PC-9 (cell line): Measurements from ENCODE around the gene ASB16. TPM values are rescaled to one million over a fixed set of nuclear protein-coding genes. Genes with fewer than 3 reads are reported as not detected.

ENCODE experiments used
- BruUV-seq: library from RNA; stranded (reverse); fragments of 400-500 nt; replicated peaks from 2 replicates; lab custom pipeline; 2021; lab: Mats Ljungman, UMichigan
- CTCF ChIA-PET: fragments of 300-600 bp; sonication (Branson Sonifier 250); formaldehyde crosslinking; loops from one replicate; lab custom pipeline; 2022; ENCODE audit warnings: antibody characterized with exemption; lab: Charles Lee
- POLR2A ChIA-PET: fragments of 300-600 bp; sonication (Branson Sonifier 250); formaldehyde crosslinking; loops from one replicate; lab custom pipeline; 2022; ENCODE audit warnings: antibody characterized with exemption; ENCODE audit not compliant: unreplicated experiment; lab: Charles Lee
- DNase-seq, 2 experiments: peaks; one replicate each; pipeline versions ENCODE4 v3.0.0 to v3.0.0-alpha.2; 2015 to 2022; ENCODE audit warnings: mixed read lengths in 1 of 2
- H2AFZ ChIP-seq: fragments of 200-600 bp; sonication (generic); 2 replicates; pipeline ENCODE4 v1.8.1; 2017; ENCODE audit warnings: antibody characterized with exemption
- H3F3A ChIP-seq: fragments of 200-600 bp; sonication (generic); 2 replicates; pipeline ENCODE4 v1.8.1; 2017; ENCODE audit warnings: antibody characterized with exemption, mild to moderate bottlenecking, low read depth; ENCODE audit not compliant: insufficient read depth
- H3K27ac ChIP-seq: fragments of 200-600 bp; sonication (generic); 2 replicates; pipeline ENCODE4 v1.6.1; 2016; ENCODE audit warnings: mixed run types
- H3K27me3 ChIP-seq: fragments of 200-600 bp; sonication (generic); 2 replicates; pipeline ENCODE4 v1.6.1; 2016; ENCODE audit warnings: low read depth, mixed run types; ENCODE audit not compliant: insufficient read depth
- H3K36me3 ChIP-seq: fragments of 200-600 bp; sonication (generic); 2 replicates; pipeline ENCODE4 v1.6.1; 2016; ENCODE audit warnings: low read depth, mixed run types
- H3K4me1 ChIP-seq: fragments of 200-600 bp; sonication (generic); replicated peaks from 2 replicates; pipeline ENCODE4 v1.6.1; 2016; ENCODE audit warnings: mixed run types; ENCODE audit not compliant: insufficient read depth
- H3K4me2 ChIP-seq: fragments of 200-600 bp; sonication (generic); 2 replicates; pipeline ENCODE4 v1.6.1; 2017; ENCODE audit warnings: mixed run types
- H3K4me3 ChIP-seq: fragments of 200-600 bp; sonication (generic); 2 replicates; pipeline ENCODE4 v1.6.1; 2016; ENCODE audit warnings: mixed run types
- H3K79me2 ChIP-seq: fragments of 200-600 bp; sonication (generic); 2 replicates; pipeline ENCODE4 v1.6.1; 2017; ENCODE audit warnings: low read depth, mixed run types
- H3K9me2 ChIP-seq: fragments of 200-600 bp; sonication (generic); 2 replicates; pipeline ENCODE4 v1.8.1; 2017; ENCODE audit warnings: mild to moderate bottlenecking; ENCODE audit not compliant: insufficient read depth
- H3K9me3 ChIP-seq: fragments of 200-600 bp; sonication (generic); 2 replicates; pipeline ENCODE4 v1.8.1; 2016; ENCODE audit warnings: low read depth; ENCODE audit not compliant: insufficient read depth
- H4K20me1 ChIP-seq: fragments of 200-600 bp; sonication (generic); 2 replicates; pipeline ENCODE4 v1.8.1; 2017; ENCODE audit not compliant: insufficient read depth
- EZH2 ChIP-seq: fragments of 200-600 bp; sonication (generic); IDR thresholded peaks from 2 replicates; pipeline ENCODE4 v1.8.0; 2017; ENCODE audit warnings: antibody characterized with exemption, low read depth
- intact Hi-C: fragments of 100-400 bp; cut with micrococcal nuclease; formaldehyde crosslinking; loops from one replicate; pipeline ENCODE4 v1.10.0; 2022; ENCODE audit not compliant: unreplicated experiment
- total RNA-seq: library from RNA; stranded (reverse); gene quantifications from 2 replicates; pipeline ENCODE4 v1.2.3, GENCODE V29; 2021
- TF ChIP-seq, protein P1 (sequence below): fragments of 200-600 bp; sonication (generic); conservative IDR thresholded peaks from 2 replicates; pipeline ENCODE4 v1.6.1; 2017; ENCODE audit warnings: mixed run types, antibody characterized with exemption, mild to moderate bottlenecking, moderate library complexity

Gene ASB16
- total RNA-seq, 1 experiment from 2014 or later, result not detected

DNA sequence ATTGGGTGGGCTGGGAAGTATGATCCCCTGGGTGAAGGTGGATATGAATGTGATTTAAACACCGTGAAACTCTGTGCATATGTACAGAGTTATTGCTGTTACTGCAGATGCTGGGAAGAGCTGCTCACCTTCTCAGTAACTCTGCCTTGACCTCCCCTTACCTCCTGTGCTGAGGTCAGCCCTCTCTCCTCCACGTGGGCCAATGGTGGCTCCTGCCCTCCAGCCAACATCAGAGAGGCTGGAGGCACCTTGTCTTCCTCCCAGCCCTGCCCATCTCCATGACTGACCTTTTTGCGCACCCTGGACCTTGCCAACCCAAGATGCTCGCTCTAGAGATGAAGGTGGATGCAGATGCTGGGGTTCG lies 387 bp upstream of the ASB16 start:
- Histone ChIP-seq H2AFZ (no peak overlapping the region), H3K4me2 (no peak overlapping the region), H3K9me3 (no peaks in the 10 kb centered on the region), H3K27me3 (no peaks in the 10 kb centered on the region), H4K20me1 (no peaks in the 10 kb centered on the region), H3F3A (no peaks in the 10 kb centered on the region), H3K36me3 (no peaks in the 10 kb centered on the region), H3K79me2 (no peaks in the 10 kb centered on the region), H3K4me3 (no peak overlapping the region), H3K9me2 (no peaks in the 10 kb centered on the region), H3K27ac (no peak overlapping the region), H3K4me1 (no peaks in the 10 kb centered on the region)
- no TSS peak for BruUV-seq
- intact Hi-C loops, result no loop called here
- ChIA-PET CTCF (no interaction called here), POLR2A (no interaction called here)
- no peak for TF ChIP-seq EZH2
- TF ChIP-seq, protein P1, sequence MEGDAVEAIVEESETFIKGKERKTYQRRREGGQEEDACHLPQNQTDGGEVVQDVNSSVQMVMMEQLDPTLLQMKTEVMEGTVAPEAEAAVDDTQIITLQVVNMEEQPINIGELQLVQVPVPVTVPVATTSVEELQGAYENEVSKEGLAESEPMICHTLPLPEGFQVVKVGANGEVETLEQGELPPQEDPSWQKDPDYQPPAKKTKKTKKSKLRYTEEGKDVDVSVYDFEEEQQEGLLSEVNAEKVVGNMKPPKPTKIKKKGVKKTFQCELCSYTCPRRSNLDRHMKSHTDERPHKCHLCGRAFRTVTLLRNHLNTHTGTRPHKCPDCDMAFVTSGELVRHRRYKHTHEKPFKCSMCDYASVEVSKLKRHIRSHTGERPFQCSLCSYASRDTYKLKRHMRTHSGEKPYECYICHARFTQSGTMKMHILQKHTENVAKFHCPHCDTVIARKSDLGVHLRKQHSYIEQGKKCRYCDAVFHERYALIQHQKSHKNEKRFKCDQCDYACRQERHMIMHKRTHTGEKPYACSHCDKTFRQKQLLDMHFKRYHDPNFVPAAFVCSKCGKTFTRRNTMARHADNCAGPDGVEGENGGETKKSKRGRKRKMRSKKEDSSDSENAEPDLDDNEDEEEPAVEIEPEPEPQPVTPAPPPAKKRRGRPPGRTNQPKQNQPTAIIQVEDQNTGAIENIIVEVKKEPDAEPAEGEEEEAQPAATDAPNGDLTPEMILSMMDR, result no peak
- DNase-seq, result no peak

- intact Hi-C loops, result no loop called here
- Histone ChIP-seq H2AFZ (no peak overlapping the region), H3K27me3 (no peaks in the 10 kb centered on the region), H3K36me3 (no peaks in the 10 kb centered on the region), H3K9me3 (no peaks in the 10 kb centered on the region), H3F3A (peaks cover 11% of the 10 kb centered on the region; the same call in 1 of the 2 replicates), H3K4me2 (no peak overlapping the region), H3K9me2 (no peaks in the 10 kb centered on the region), H3K27ac (no peak overlapping the region), H3K79me2 (no peaks in the 10 kb centered on the region), H4K20me1 (no peaks in the 10 kb centered on the region), H3K4me3 (no peak overlapping the region), H3K4me1 (no peaks in the 10 kb centered on the region)
- no peak for DNase-seq
- ChIA-PET CTCF (interaction anchor here (0.6 kb wide), 1 partner anchor 72 kb away, joined by 3 read pairs; no protein-coding TSS in a partner anchor), POLR2A (no interaction called here)
- no TSS peak for BruUV-seq
- no peak for TF ChIP-seq EZH2
Observed at GRCh38 chr17:44171931-44172455, 1.5 kb downstream of the ASB16 start.

- Histone ChIP-seq H3K79me2 (no peaks in the 10 kb centered on the region), H3K27me3 (no peaks in the 10 kb centered on the region), H3K9me3 (no peaks in the 10 kb centered on the region), H3K9me2 (no peaks in the 10 kb centered on the region), H3K27ac (no peak overlapping the region), H2AFZ (no peak overlapping the region), H3K36me3 (no peaks in the 10 kb centered on the region), H3K4me3 (no peak overlapping the region), H3F3A (peaks cover 11% of the 10 kb centered on the region; the same call in 1 of the 2 replicates), H3K4me2 (no peak overlapping the region), H4K20me1 (no peaks in the 10 kb centered on the region), H3K4me1 (no peaks in the 10 kb centered on the region)
- ChIA-PET CTCF (no interaction called here), POLR2A (no interaction called here)
- TF ChIP-seq, protein P1, result no peak
- TF ChIP-seq EZH2, result no peak
- DNase-seq, result no peak
- intact Hi-C loops, result no loop called here
- BruUV-seq, result no TSS peak
Observed at GRCh38 chr17:44174427-44174826, 3.9 kb downstream of the ASB16 start.

DNA sequence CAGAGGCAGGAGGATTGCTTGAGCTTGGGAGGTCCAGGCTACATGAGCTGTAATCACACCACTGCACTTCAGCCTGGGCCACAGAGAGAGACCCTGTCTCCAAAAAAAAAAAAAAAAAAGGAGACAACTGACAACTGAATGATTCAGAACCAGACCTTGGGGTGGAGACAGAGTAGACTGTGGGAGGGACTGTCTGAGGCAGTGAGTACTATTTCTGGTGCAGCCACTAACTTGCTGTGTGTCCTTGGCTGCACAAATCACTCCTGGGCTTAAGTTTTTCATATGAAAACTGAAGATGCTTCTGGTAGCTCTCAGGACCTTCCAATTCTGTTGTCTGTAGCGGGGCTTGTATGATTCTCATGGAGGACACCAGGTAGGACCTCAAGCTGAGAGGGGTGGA lies 5.8 kb downstream of the ASB16 start:
- POLR2A ChIA-PET, result interaction anchor here (0.9 kb wide), 1 partner anchor 32 kb away, joined by 6 read pairs; no protein-coding TSS in a partner anchor
- intact Hi-C loops, result no loop called here
- no TSS peak for BruUV-seq

More for the DNA sequence above, 5.8 kb downstream of the ASB16 start:
- no peak overlapping the region for H3K4me2 ChIP-seq
- no peaks in the 10 kb centered on the region for H3K36me3 ChIP-seq
- CTCF ChIA-PET, result no interaction called here
- H3K27ac ChIP-seq, result no peak overlapping the region
- no peak overlapping the region for H2AFZ ChIP-seq
- H3K9me2 ChIP-seq, result no peaks in the 10 kb centered on the region
- H3K79me2 ChIP-seq, result no peaks in the 10 kb centered on the region
- no peaks in the 10 kb centered on the region for H3K4me1 ChIP-seq
- H4K20me1 ChIP-seq, result no peaks in the 10 kb centered on the region
- no peak overlapping the region for H3K4me3 ChIP-seq
- no peak for TF ChIP-seq EZH2
- TF ChIP-seq, protein P1, result no peak
- no peak for DNase-seq
- H3K27me3 ChIP-seq, result no peaks in the 10 kb centered on the region
- H3K9me3 ChIP-seq, result no peaks in the 10 kb centered on the region
- peaks cover 11% of the 10 kb centered on the region; the same call in 1 of the 2 replicates for H3F3A ChIP-seq
